ENCODE results near the gene TNRC6B.

DNA sequence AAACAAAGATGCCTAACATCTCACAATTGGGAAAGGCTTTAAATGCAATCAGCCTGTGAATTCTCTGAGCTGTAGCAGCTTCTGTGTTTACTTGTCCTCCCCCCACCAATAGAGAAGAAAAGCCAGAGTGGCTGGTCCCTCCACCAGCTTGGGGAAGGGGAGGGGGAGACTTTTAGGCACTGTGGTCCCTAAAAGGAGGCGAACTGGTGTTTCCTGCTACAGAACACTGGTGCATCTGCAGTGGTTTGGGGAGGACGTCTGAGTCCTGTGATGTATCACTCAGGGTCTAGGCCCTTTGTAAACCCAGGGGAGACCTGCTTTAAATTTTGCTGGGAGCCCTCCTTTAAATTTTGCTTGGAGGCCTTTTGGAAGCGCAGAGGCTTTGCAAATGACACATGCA lies 16.9 kb downstream of the TNRC6B start:
- TF ChIP-seq, protein P1, sequence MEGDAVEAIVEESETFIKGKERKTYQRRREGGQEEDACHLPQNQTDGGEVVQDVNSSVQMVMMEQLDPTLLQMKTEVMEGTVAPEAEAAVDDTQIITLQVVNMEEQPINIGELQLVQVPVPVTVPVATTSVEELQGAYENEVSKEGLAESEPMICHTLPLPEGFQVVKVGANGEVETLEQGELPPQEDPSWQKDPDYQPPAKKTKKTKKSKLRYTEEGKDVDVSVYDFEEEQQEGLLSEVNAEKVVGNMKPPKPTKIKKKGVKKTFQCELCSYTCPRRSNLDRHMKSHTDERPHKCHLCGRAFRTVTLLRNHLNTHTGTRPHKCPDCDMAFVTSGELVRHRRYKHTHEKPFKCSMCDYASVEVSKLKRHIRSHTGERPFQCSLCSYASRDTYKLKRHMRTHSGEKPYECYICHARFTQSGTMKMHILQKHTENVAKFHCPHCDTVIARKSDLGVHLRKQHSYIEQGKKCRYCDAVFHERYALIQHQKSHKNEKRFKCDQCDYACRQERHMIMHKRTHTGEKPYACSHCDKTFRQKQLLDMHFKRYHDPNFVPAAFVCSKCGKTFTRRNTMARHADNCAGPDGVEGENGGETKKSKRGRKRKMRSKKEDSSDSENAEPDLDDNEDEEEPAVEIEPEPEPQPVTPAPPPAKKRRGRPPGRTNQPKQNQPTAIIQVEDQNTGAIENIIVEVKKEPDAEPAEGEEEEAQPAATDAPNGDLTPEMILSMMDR (IDR thresholded peaks at IDR 0.05) = no peak
- no peak for TF ChIP-seq POLR2A (IDR thresholded peaks at IDR 0.05)

Measured in lower leg skin (tissue), 3 donors.